ENCODE data around the gene EMILIN2. TPM values are rescaled to one million over a fixed set of nuclear protein-coding genes. Genes with fewer than 3 reads are reported as not detected.
A peak's percentile ranks its signal among the peaks of the same experiment; 100 is the strongest.
"Not testable (repeated sequence)": the region's sequence is repeated elsewhere in the genome, so short reads cannot be mapped to it uniquely, and the experiment has no call there.

EMILIN2 gene
- total RNA-seq, 2 experiments from 2014 or later = 21.4 to 23.0 TPM

GRCh38 chr18:2910261-2910660 lies 63.5 kb downstream of the EMILIN2 start:
- no peak for DNase-seq
- Mint-ChIP-seq H3K4me3 (no peak overlapping the region), H3K4me1 (peaks cover 34% of the 10 kb centered on the region), H3K9me3 (no peaks in the 10 kb centered on the region), H3K27ac (no peak overlapping the region), H3K27me3 (no peaks in the 10 kb centered on the region), H3K36me3 (ENCODE audit: low read depth) (peaks cover 63% of the 10 kb centered on the region)
- CTCF ChIA-PET = no interaction called here
- POLR2A ChIA-PET = interaction anchor here (1.4 kb wide), 1 partner anchor 53 kb away, joined by 3 read pairs; no protein-coding TSS in a partner anchor

DNA sequence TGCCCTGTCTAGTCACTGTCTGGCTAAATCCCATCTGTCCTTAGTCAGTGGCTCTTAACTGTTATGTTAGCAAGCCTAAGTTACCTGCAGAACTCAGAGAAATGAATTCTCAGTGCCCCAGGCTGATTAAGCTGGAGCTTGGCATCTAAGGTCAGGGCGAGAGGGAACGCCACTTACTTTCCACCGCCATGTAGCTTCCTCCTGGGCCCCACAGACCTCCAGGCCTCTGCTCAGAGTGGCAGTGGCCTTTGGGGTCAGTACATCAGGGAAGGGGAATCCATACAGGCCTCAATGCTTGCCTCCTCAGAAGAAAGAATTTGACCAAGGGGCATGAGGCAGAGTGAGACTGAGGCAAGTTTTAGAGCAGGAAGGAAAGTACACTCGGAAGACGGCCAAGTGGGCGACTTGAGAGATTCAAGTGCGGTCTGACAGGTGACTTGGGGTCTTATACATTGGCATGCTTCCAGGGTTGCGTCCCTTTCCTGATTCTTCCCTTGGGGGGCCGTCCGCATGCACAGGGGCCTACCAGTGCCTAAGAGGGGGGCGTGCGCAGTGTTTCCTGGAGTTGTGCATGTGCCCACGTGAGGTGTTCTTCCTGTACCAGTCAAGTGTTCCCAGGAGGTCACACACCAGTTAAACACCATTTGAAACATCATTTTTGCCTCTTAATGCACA lies 64.1 kb downstream of the EMILIN2 start:
- peaks cover 66% of the 10 kb centered on the region for H3K36me3 Mint-ChIP-seq (ENCODE audit: low read depth)
- no peak for DNase-seq

GRCh38 chr18:2911533-2911932 lies 64.7 kb downstream of the EMILIN2 start:
- CTCF ChIA-PET = no interaction called here
- POLR2A ChIA-PET = interaction anchor here (0.8 to 1.4 kb wide), 2 partner anchors 11 to 52 kb away, joined by 3 read pairs; no protein-coding TSS in a partner anchor

More for the DNA sequence above, 64.1 kb downstream of the EMILIN2 start:
- Mint-ChIP-seq H3K9me3 (no peaks in the 10 kb centered on the region), H3K27ac (no peak overlapping the region), H3K27me3 (no peaks in the 10 kb centered on the region), H3K4me1 (peaks cover 28% of the 10 kb centered on the region), H3K4me3 (no peak overlapping the region)
- ChIA-PET CTCF (interaction anchor here (0.5 kb wide), 1 partner anchor 249 kb away, joined by 4 read pairs; no protein-coding TSS in a partner anchor), POLR2A (interaction anchor here (0.8 to 1.4 kb wide), 2 partner anchors 12 to 53 kb away, joined by 3 read pairs; no protein-coding TSS in a partner anchor)

GRCh38 chr18:2912357-2913299 lies 65.8 kb downstream of the EMILIN2 start:
- no peaks in the 10 kb centered on the region for H3K9me3 Mint-ChIP-seq
- peaks cover 80% of the 10 kb centered on the region for H3K36me3 Mint-ChIP-seq (ENCODE audit: low read depth)
- H3K27ac Mint-ChIP-seq = peak overlapping the region; percentile 48
- no peak overlapping the region for H3K4me3 Mint-ChIP-seq
- ChIA-PET CTCF (no interaction called here), POLR2A (interaction anchor here (0.6 to 1.5 kb wide), 4 partner anchors 11 to 338 kb away, joined by 3 to 4 read pairs (median 3); no protein-coding TSS in a partner anchor)
- DNase-seq = no peak
- no peaks in the 10 kb centered on the region for H3K27me3 Mint-ChIP-seq
- peaks cover 33% of the 10 kb centered on the region for H3K4me1 Mint-ChIP-seq

More at GRCh38 chr18:2911533-2911932, 64.7 kb downstream of the EMILIN2 start:
- Mint-ChIP-seq H3K27ac (no peak overlapping the region), H3K9me3 (no peaks in the 10 kb centered on the region), H3K36me3 (ENCODE audit: low read depth) (peaks cover 70% of the 10 kb centered on the region), H3K4me1 (peaks cover 29% of the 10 kb centered on the region), H3K4me3 (no peak overlapping the region), H3K27me3 (no peaks in the 10 kb centered on the region)
- no peak for DNase-seq

DNA sequence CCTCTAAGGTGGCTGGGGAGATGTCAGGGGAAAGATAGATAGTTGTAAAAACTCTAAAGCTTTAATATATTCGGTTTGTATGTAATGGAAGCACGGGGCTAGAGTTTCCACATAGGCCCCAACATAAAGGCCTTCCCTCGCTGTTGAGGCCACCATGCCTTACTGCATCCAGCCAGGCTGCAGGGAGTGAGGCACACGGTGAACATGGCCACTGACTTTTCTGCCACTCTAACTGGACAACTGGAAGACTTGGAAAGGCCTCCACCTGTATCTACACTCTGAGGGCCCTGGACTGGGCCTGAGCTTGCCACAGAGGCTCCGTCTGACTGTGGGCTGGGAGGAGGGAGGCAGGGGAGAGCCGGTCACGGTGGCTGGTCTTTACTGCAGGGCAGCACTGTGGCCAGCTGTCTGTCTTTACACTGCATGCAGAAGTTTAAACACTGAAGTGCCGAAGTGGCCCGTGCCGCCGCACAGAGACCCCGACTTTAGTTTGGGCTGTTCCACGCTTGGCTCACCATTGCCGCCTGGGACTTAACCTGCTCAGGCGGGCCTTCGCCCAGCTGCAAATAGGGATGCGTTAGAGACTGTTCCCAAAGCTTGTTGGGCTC lies 66.7 kb downstream of the EMILIN2 start:
- H3K9me3 Mint-ChIP-seq = no peaks in the 10 kb centered on the region
- H3K4me1 Mint-ChIP-seq = peaks cover 27% of the 10 kb centered on the region
- H3K36me3 Mint-ChIP-seq (ENCODE audit: low read depth) = peaks cover 83% of the 10 kb centered on the region
- CTCF ChIA-PET = no interaction called here
- POLR2A ChIA-PET = interaction anchor here (0.6 to 1.5 kb wide), 4 partner anchors 10 to 339 kb away, joined by 3 to 4 read pairs (median 3); no protein-coding TSS in a partner anchor
- no peak overlapping the region for H3K4me3 Mint-ChIP-seq
- H3K27me3 Mint-ChIP-seq = no peaks in the 10 kb centered on the region
- no peak overlapping the region for H3K27ac Mint-ChIP-seq
- DNase-seq = no peak

DNA sequence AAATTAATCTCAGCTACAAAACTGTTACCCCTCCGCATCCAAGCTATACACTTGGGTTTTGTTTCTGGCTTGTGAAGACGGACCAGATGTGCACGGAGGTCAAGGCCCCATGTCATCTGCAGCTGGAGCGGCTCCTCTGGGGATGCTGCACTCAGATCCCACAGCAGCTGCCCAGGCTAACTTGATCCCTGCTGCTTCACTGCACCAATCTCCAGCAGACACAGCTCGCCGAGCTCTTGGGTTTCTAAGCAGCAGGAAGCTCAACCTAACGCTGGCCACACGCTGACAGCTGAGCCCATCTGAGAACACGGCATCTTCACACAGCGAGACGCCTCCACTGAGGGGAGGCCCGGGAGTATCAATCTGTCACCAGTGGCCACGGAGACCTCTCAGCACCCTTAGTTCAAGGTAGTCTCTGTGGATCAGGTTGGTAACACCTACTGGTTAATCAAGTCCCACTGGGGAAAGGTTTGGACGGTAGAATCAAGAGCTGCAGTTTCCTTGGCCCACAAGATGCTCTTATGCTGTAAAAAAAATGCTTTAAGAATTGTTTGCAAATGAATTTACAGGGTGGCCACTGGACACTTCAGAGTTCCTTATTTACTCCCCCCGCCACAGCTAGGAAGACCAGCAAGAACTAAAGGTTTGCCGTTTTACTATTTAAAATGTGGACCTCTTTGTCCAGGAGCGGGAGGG lies 67.5 kb downstream of the EMILIN2 start:
- Mint-ChIP-seq H3K9me3 (no peaks in the 10 kb centered on the region), H3K27me3 (no peaks in the 10 kb centered on the region), H3K4me3 (no peak overlapping the region), H3K27ac (no peak overlapping the region), H3K4me1 (peaks cover 20% of the 10 kb centered on the region), H3K36me3 (ENCODE audit: low read depth) (peaks cover 83% of the 10 kb centered on the region)
- CTCF ChIA-PET = interaction anchor here (0.7 kb wide), 1 partner anchor 9 kb away, joined by 3 read pairs; no protein-coding TSS in a partner anchor
- POLR2A ChIA-PET = interaction anchor here (0.9 to 1.5 kb wide), 4 partner anchors 9 to 20 kb away, joined by 3 to 4 read pairs (median 3); no protein-coding TSS in a partner anchor
- no peak for DNase-seq

DNA sequence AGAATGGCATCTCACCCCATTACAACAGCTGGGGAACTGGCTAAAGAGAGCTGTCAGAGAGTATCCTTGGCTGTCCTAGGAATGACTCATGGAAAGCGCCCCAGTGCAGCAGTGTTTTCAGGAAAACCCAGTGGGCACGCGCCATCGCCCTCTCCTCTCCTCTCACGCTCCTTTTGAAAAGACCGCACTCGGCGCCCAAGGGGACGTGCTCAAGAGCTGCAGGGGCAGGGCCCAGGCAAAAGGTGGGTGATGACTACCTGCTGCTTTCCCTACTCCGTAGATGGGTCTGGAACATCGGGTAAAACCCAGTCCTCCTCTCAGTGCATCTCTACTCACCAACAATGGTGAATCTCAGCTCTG lies 68.1 kb downstream of the EMILIN2 start:
- Mint-ChIP-seq H3K27ac (no peak overlapping the region), H3K36me3 (ENCODE audit: low read depth) (peaks cover 80% of the 10 kb centered on the region), H3K9me3 (no peaks in the 10 kb centered on the region), H3K4me1 (peaks cover 16% of the 10 kb centered on the region), H3K4me3 (no peak overlapping the region), H3K27me3 (no peaks in the 10 kb centered on the region)
- POLR2A ChIA-PET = interaction anchor here (0.9 to 1.5 kb wide), 2 partner anchors 10 to 20 kb away, joined by 3 to 4 read pairs; no protein-coding TSS in a partner anchor
- DNase-seq = no peak
- CTCF ChIA-PET = interaction anchor here (0.7 kb wide), 1 partner anchor 8 kb away, joined by 3 read pairs; no protein-coding TSS in a partner anchor

DNA sequence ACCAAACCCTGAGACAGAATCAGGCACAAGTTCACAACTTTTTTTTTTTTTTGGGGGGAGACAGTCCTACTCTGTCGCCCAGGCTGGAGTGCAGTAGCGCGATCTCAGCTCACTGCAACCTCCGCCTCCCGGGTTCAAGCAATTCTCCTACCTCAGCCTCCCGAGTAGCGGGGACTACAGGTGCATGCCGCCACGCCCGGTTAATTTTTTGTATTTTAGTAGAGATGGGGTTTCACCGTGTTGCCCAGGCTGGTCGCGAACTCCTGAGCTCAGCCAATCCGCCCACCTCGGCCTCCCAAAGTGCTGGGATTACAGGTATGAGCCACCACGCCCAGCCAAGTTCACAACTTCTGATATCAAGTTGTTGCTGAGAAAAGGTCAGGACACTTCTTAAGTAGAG lies 68.7 kb downstream of the EMILIN2 start:
- H3K27ac Mint-ChIP-seq = not testable (repeated sequence)
- POLR2A ChIA-PET = interaction anchor here (0.6 to 1.5 kb wide), 3 partner anchors 11 to 38 kb away, joined by 3 to 4 read pairs (median 3); no protein-coding TSS in a partner anchor

GRCh38 chr18:2916184-2916583 lies 69.4 kb downstream of the EMILIN2 start:
- ChIA-PET POLR2A (interaction anchor here (0.5 kb wide), 1 partner anchor 335 kb away, joined by 3 read pairs; no protein-coding TSS in a partner anchor), CTCF (interaction anchor here (1.0 to 2.5 kb wide), 3 partner anchors 73 to 213 kb away, joined by 3 to 7 read pairs (median 4); no protein-coding TSS in a partner anchor)
- Mint-ChIP-seq H3K27ac (no peak overlapping the region), H3K27me3 (no peaks in the 10 kb centered on the region), H3K36me3 (ENCODE audit: low read depth) (peaks cover 83% of the 10 kb centered on the region), H3K4me3 (no peak overlapping the region), H3K4me1 (peaks cover 16% of the 10 kb centered on the region), H3K9me3 (no peaks in the 10 kb centered on the region)
- DNase-seq = no peak

More for the DNA sequence above, 68.7 kb downstream of the EMILIN2 start:
- DNase-seq, H3K27me3 Mint-ChIP-seq, H3K9me3 Mint-ChIP-seq, H3K4me3 Mint-ChIP-seq: not testable (repeated sequence)
- Mint-ChIP-seq H3K36me3 (ENCODE audit: low read depth) (peaks cover 82% of the 10 kb centered on the region), H3K4me1 (peaks cover 16% of the 10 kb centered on the region)
- CTCF ChIA-PET = interaction anchor here (1.0 kb wide), 1 partner anchor 214 kb away, joined by 4 read pairs; no protein-coding TSS in a partner anchor

- Mint-ChIP-seq H3K9me3 (no peaks in the 10 kb centered on the region), H3K36me3 (ENCODE audit: low read depth) (peaks cover 87% of the 10 kb centered on the region), H3K4me1 (peaks cover 14% of the 10 kb centered on the region), H3K27ac (peak overlapping the region; percentile 43), H3K4me3 (no peak overlapping the region), H3K27me3 (no peaks in the 10 kb centered on the region)
- no peak for DNase-seq
- POLR2A ChIA-PET = interaction anchor here (0.7 to 2.6 kb wide), 2 partner anchors 10 to 16 kb away, joined by 3 to 9 read pairs; no protein-coding TSS in a partner anchor
- CTCF ChIA-PET = interaction anchor here (1.0 to 2.5 kb wide), 2 partner anchors 76 to 151 kb away, joined by 3 to 7 read pairs; no protein-coding TSS in a partner anchor
Measured at GRCh38 chr18:2917259-2918047, 70.6 kb downstream of the EMILIN2 start.

Data from activated CD4-positive, alpha-beta memory T cell treated with anti-CD3 and anti-CD28 coated beads, Interleukin-2, amount 10 ng/mL, durations not matched to agents 7 days and 5 days (primary cell).